NCI-H1436 treated with DMSO at 0.1 percent for 48 hours (cell line): ENCODE measurements around the gene FBXL13.

Experiments used
- DNase-seq: peaks from one replicate; lab custom pipeline; 2025; lab: John Stamatoyannopoulos, UW

FBXL13 gene

GRCh38 chr7:102895602-102896001 is 179.0 kb downstream of the FBXL13 start:
- DNase-seq = no peak

- DNase-seq = no peak
Observed at GRCh38 chr7:102892631-102893278, 181.8 kb downstream of the FBXL13 start.

- no peak for DNase-seq
Observed at GRCh38 chr7:102891693-102892261, 182.8 kb downstream of the FBXL13 start.

- no peak for DNase-seq
Observed at GRCh38 chr7:102890971-102891692, 183.5 kb downstream of the FBXL13 start.

GRCh38 chr7:102890292-102890970 is 184.2 kb downstream of the FBXL13 start:
- no peak for DNase-seq

- no peak for DNase-seq
Observed at GRCh38 chr7:102889851-102890250, 184.7 kb downstream of the FBXL13 start.

GRCh38 chr7:102888561-102889233 is 185.9 kb downstream of the FBXL13 start:
- no peak for DNase-seq

- no peak for DNase-seq
Observed at GRCh38 chr7:102883098-102883860, 191.3 kb downstream of the FBXL13 start.

- DNase-seq = no peak
Observed at GRCh38 chr7:102875700-102876295, 198.8 kb downstream of the FBXL13 start.

- no peak for DNase-seq
Observed at GRCh38 chr7:102874966-102875365, 199.6 kb downstream of the FBXL13 start.

GRCh38 chr7:102874166-102874829 is 200.3 kb downstream of the FBXL13 start:
- DNase-seq = no peak

- no peak for DNase-seq
Observed at GRCh38 chr7:102873470-102874165, 201.0 kb downstream of the FBXL13 start.

- DNase-seq = no peak
Observed at GRCh38 chr7:102872460-102872859, 202.1 kb downstream of the FBXL13 start.

- DNase-seq = no peak
Observed at GRCh38 chr7:102869195-102869594, 205.4 kb downstream of the FBXL13 start.

- no peak for DNase-seq
Observed at GRCh38 chr7:102866535-102867215, 207.9 kb downstream of the FBXL13 start.

GRCh38 chr7:102864958-102865357 is 209.6 kb downstream of the FBXL13 start:
- DNase-seq = no peak

- DNase-seq = no peak
Observed at GRCh38 chr7:102860351-102860811, 214.2 kb downstream of the FBXL13 start.

GRCh38 chr7:102859799-102860125 is 214.8 kb downstream of the FBXL13 start:
- no peak for DNase-seq

GRCh38 chr7:102859084-102859798 is 215.4 kb downstream of the FBXL13 start:
- DNase-seq = no peak
